Measurements from ENCODE around the gene ANXA6.

GRCh38 chr5:151156507-151157420 is 815 bp downstream of the ANXA6 start:
- TF ChIP-seq CTCF (conservative IDR thresholded peaks at IDR 0.05; ENCODE audit: low read depth, low read length): no peak
- TF ChIP-seq EZH2 (IDR thresholded peaks at IDR 0.05; ENCODE audit: borderline replicate concordance, low read depth, low read length, poor library complexity, severe bottlenecking): no peak

All from A673 (cell line).